ENCODE measurements around the gene LRMDA. TPM values are rescaled to one million over a fixed set of nuclear protein-coding genes. Genes with fewer than 3 reads are reported as not detected.

The LRMDA gene
- total RNA-seq, 1 experiment from 2014 or later, result 4.8 TPM

DNA sequence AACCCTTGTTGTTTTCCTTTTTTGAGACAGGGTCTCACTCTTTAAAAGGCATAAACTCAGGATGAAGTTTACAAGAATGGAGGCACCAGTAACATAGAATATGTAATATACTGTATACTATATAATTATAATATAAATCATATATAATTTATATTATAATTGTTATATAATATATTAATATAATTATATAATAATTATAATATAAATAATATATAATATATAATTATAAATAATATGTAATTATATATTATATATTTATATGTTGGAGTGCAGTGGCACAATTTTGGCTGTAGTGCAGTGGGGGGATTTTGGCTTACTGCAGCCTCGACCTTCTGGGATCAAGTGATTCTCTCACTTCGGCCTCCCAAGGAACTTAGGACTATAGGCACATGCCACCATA is 96.1 kb downstream of the LRMDA start (continued):
- TF ChIP-seq YY1 (IDR thresholded peaks at IDR 0.05; ENCODE audit: extremely low read depth, insufficient replicate concordance, low read depth, low read length) (no peak), EZH2 (IDR thresholded peaks at IDR 0.05) (no peak), POLR2AphosphoS5 (IDR thresholded peaks at IDR 0.05; ENCODE audit: low read depth, low read length) (no peak), POLR2A (IDR thresholded peaks at IDR 0.05; ENCODE audit: borderline replicate concordance, extremely low read depth, insufficient read depth, insufficient read length) (no peak)
- TF ChIP-seq, protein P1, sequence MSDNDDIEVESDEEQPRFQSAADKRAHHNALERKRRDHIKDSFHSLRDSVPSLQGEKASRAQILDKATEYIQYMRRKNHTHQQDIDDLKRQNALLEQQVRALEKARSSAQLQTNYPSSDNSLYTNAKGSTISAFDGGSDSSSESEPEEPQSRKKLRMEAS (IDR thresholded peaks at IDR 0.05), result no peak

DNA sequence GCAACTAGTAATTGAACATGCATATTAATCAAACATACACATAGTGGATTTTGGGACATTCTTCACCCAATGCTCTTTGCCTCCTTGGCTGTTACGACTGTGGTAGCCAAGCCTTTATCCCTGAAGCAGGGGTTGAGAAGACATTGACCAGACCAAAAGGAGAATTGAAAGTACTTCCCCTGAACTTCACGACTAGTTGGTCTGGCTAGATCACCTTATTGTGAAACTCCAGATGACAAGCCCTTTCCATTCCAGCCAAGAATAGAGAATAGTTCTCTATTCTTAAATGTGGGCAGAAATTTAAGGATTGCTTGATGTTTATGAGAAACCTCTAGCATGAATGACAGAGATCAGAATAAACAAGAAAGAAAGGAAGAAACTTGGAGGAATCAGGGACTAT is 97.0 kb downstream of the LRMDA start:
- Histone ChIP-seq H3K9me3 (ENCODE audit: control insufficient read depth in 1 of 2, insufficient read depth in 1 of 2, low read depth in 1 of 2, low read length in 2 of 2) (no peaks in the 10 kb centered on the region), H3K9me2 (ENCODE audit: insufficient read depth) (no peaks in the 10 kb centered on the region), H3K4me2 (ENCODE audit: low read length) (no peak overlapping the region), H3K4me3 (replicated peaks in 1 of 2; ENCODE audit: low read depth in 1 of 2, low read length in 2 of 2) (no peak overlapping the region), H2AFZ (ENCODE audit: low read depth, low read length, poor library complexity, severe bottlenecking) (no peak overlapping the region), H3K27me3 (ENCODE audit: insufficient read depth, low read length) (peaks cover 2% of the 10 kb centered on the region; the same call in 1 of the 2 replicates), H3K79me2 (ENCODE audit: insufficient read depth, low read length) (no peaks in the 10 kb centered on the region), H4K20me1 (ENCODE audit: insufficient read depth) (no peaks in the 10 kb centered on the region), H3K27ac (ENCODE audit: low read depth, low read length) (no peak overlapping the region), H3K9ac (ENCODE audit: low read length) (no peak overlapping the region), H3K4me1 (ENCODE audit: control insufficient read depth in 1 of 2, insufficient read depth in 2 of 2, low read length in 2 of 2) (peaks cover 0 to 11% of the 10 kb centered on the region in 2 experiments; a peak in 2 of 4 replicates), H3K36me3 (ENCODE audit: control insufficient read depth in 1 of 2, insufficient read depth in 2 of 2, low read length in 2 of 2) (no peaks in the 10 kb centered on the region)
- no peak for ATAC-seq
- CTCF ChIA-PET, result no interaction called here
- POLR2A ChIA-PET, result no interaction called here
- RAD21 ChIA-PET (ENCODE audit: low non-redundant PET in 1 of 2, low total read pairs in 2 of 2, uncharacterized antibody in 2 of 2, unreplicated experiment in 2 of 2), result no interaction called here
- no peak for DNase-seq (ENCODE audit: low read depth, low spot score)
- intact Hi-C loops (cut with micrococcal nuclease), result no loop called here
- TF ChIP-seq CEBPB (IDR thresholded peaks at IDR 0.05; ENCODE audit: low read depth) (no peak), EGR1 (IDR thresholded peaks at IDR 0.05; ENCODE audit: low read depth) (no peak), JUND (IDR thresholded peaks at IDR 0.05) (no peak), CBX3 (IDR thresholded peaks at IDR 0.05; ENCODE audit: low read depth) (no peak), ZNF274 (IDR thresholded peaks at IDR 0.05; ENCODE audit: low read depth, low read length) (no peak), EZH2phosphoT487 (IDR thresholded peaks at IDR 0.05; ENCODE audit: borderline replicate concordance) (no peak)
- TF ChIP-seq, protein P2, sequence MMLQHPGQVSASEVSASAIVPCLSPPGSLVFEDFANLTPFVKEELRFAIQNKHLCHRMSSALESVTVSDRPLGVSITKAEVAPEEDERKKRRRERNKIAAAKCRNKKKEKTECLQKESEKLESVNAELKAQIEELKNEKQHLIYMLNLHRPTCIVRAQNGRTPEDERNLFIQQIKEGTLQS (IDR thresholded peaks at IDR 0.05), result no peak
- no TSS peak for BruUV-seq (replicated peaks)

All from HCT116 (cell line).